Prostate gland (tissue), 2 donors: ENCODE measurements around the gene PPP1R14B.

Experiments used
- POLR2A ChIP-seq: fragments of 450-650 bp; IDR thresholded peaks from one replicate; pipeline ENCODE4 v1.6.1; 2016; ENCODE audit warnings: antibody characterized with exemption, mild to moderate bottlenecking
- POLR2AphosphoS5 ChIP-seq: sonication (generic); formaldehyde crosslinking; IDR thresholded peaks from one replicate; pipeline ENCODE4 v1.6.1; 2017; ENCODE audit warnings: antibody characterized with exemption
- TF ChIP-seq, protein P1 (sequence below), 4 experiments: fragments of 200-600 bp in 2 of 4; fragments of 450-650 bp in 2 of 4; sonication (generic) in 2 of 4; IDR thresholded peaks; 1 replicate in 3 of 4; 2 replicates in 1 of 4; pipeline ENCODE4 v1.5.1; 2016 to 2019; ENCODE audit warnings: antibody characterized with exemption in 4 of 4, mild to moderate bottlenecking in 2 of 4, moderate library complexity in 2 of 4

DNA sequence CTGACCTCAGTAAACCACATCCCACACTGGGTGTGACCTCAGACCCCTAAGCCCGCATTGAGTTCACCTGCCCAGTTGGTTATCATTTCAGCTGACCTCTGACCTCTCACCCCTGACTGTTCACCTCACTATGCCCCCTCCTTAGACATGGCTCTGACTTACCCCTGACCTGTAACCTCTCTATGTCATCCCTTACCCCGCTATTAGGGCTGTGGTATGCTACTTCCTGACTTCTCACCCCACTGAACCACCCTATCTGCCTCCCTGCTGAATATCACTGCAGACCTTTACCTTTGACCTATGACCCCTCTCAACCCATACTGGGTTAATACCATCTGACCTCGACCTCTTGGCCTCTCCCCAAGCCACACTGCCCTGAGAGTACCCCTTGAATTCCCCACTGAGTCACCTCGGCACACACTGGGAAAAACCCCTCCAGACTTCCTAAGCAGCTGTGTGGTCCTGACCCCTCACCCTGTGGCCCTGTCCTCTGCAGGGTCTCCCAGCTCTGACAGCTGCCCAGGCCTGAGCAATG, 12.9 kb upstream of the PPP1R14B start:
- TF ChIP-seq, protein P1, sequence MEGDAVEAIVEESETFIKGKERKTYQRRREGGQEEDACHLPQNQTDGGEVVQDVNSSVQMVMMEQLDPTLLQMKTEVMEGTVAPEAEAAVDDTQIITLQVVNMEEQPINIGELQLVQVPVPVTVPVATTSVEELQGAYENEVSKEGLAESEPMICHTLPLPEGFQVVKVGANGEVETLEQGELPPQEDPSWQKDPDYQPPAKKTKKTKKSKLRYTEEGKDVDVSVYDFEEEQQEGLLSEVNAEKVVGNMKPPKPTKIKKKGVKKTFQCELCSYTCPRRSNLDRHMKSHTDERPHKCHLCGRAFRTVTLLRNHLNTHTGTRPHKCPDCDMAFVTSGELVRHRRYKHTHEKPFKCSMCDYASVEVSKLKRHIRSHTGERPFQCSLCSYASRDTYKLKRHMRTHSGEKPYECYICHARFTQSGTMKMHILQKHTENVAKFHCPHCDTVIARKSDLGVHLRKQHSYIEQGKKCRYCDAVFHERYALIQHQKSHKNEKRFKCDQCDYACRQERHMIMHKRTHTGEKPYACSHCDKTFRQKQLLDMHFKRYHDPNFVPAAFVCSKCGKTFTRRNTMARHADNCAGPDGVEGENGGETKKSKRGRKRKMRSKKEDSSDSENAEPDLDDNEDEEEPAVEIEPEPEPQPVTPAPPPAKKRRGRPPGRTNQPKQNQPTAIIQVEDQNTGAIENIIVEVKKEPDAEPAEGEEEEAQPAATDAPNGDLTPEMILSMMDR (IDR thresholded peaks at IDR 0.05), result no peak
- TF ChIP-seq POLR2A, result no peak
- no peak for TF ChIP-seq POLR2AphosphoS5
